MM.1S (cell line): Measurements from ENCODE around the gene RASGRF2.

Experiments used
- DNase-seq: peaks from one replicate; pipeline ENCODE4 v3.0.0-alpha.2; 2015
- H2AFZ ChIP-seq: fragments of 300-600 bp; sonication (generic); 2 replicates; pipeline ENCODE4 v1.6.0; 2016; ENCODE audit warnings: antibody characterized with exemption, low read length
- H3F3A ChIP-seq: fragments of 300-600 bp; sonication (generic); 2 replicates; pipeline ENCODE4 v1.6.1; 2016; ENCODE audit warnings: mild to moderate bottlenecking, antibody characterized with exemption, low read length, moderate library complexity, mixed read lengths; ENCODE audit not compliant: insufficient read depth
- H3K27ac ChIP-seq: fragments of 300-600 bp; sonication (generic); 2 replicates; pipeline ENCODE4 v1.5.1; 2016; ENCODE audit warnings: mild to moderate bottlenecking, low read length
- H3K27me3 ChIP-seq: fragments of 300-600 bp; sonication (generic); replicated peaks from 2 replicates; pipeline ENCODE4 v1.6.0; 2016; ENCODE audit warnings: low read length; ENCODE audit not compliant: insufficient read depth
- H3K36me3 ChIP-seq: fragments of 300-600 bp; sonication (generic); replicated peaks from 2 replicates; pipeline ENCODE4 v1.6.1; 2016; ENCODE audit warnings: mild to moderate bottlenecking, low read length, mixed read lengths; ENCODE audit not compliant: insufficient read depth
- H3K4me1 ChIP-seq: fragments of 300-600 bp; sonication (generic); 2 replicates; pipeline ENCODE4 v1.6.1; 2016; ENCODE audit warnings: low read length, mixed read lengths
- H3K4me2 ChIP-seq: fragments of 300-600 bp; sonication (generic); 2 replicates; pipeline ENCODE4 v1.6.0; 2016; ENCODE audit warnings: low read depth, low read length
- H3K4me3 ChIP-seq: fragments of 300-600 bp; sonication (generic); 2 replicates; pipeline ENCODE4 v1.5.1; 2016; ENCODE audit warnings: low read length, mixed read lengths
- H3K79me2 ChIP-seq: fragments of 300-600 bp; sonication (generic); 2 replicates; pipeline ENCODE4 v1.6.1; 2016; ENCODE audit warnings: mixed run types, low read length, mixed read lengths
- H3K9ac ChIP-seq: fragments of 300-600 bp; sonication (generic); 2 replicates; pipeline ENCODE4 v1.6.1; 2016; ENCODE audit warnings: low read length, mixed read lengths
- H3K9me2 ChIP-seq: fragments of 300-600 bp; sonication (generic); replicated peaks from 2 replicates; pipeline ENCODE4 v1.6.1; 2016; ENCODE audit warnings: mild to moderate bottlenecking, low read length, mixed read lengths; ENCODE audit not compliant: insufficient read depth
- H3K9me3 ChIP-seq: fragments of 300-600 bp; sonication (generic); replicated peaks from 2 replicates; pipeline ENCODE4 v1.6.1; 2016; ENCODE audit warnings: mild to moderate bottlenecking, low read length, mixed read lengths; ENCODE audit not compliant: insufficient read depth
- H4K20me1 ChIP-seq: fragments of 300-600 bp; sonication (generic); 2 replicates; pipeline ENCODE4 v1.6.1; 2016; ENCODE audit warnings: mild to moderate bottlenecking, low read length, moderate library complexity, mixed read lengths; ENCODE audit not compliant: insufficient read depth
- EZH2 ChIP-seq: fragments of 300-600 bp; sonication (generic); optimal IDR thresholded peaks from 2 replicates; pipeline ENCODE3; 2017; ENCODE audit warnings: low read depth, mild to moderate bottlenecking, antibody characterized with exemption, low read length, mixed read lengths
- EZH2phosphoT487 ChIP-seq: fragments of 300-600 bp; sonication (generic); IDR thresholded peaks from 2 replicates; pipeline ENCODE4 v1.6.1; 2018; ENCODE audit warnings: antibody characterized with exemption, low read length
- TF ChIP-seq, protein P1 (sequence below): fragments of 300-600 bp; sonication (generic); IDR thresholded peaks from 2 replicates; pipeline ENCODE4 v1.5.1; 2016; ENCODE audit warnings: antibody characterized with exemption, low read length, mixed read lengths

The RASGRF2 gene

DNA sequence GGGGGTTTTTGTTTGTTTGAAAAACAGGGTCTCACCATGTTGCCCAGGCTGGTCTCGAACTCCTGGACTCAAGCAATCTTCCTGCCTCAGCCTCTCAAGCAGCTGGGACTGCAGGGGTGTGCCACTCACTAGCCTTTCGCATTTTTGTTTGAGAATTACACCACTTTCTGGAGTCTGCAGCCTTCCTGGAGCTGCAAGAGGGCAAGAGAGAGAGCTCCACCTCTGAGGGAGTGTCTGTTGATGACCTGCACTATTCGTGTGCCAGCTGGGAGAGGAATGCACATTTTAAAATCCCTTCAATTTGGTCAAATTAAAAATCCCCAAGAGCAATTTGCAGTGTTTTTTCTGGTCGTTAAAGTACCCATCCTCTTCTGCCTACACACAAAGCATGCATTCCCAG lies 267.9 kb downstream of the RASGRF2 start:
- no peaks in the 10 kb centered on the region for H3K9me2 ChIP-seq
- no peak overlapping the region for H3K9ac ChIP-seq
- H3K36me3 ChIP-seq = no peaks in the 10 kb centered on the region
- H3K79me2 ChIP-seq = no peaks in the 10 kb centered on the region
- H3K4me3 ChIP-seq = no peak overlapping the region
- H3K27ac ChIP-seq = no peak overlapping the region
- no peaks in the 10 kb centered on the region for H3K9me3 ChIP-seq
- H3F3A ChIP-seq = no peaks in the 10 kb centered on the region
- H4K20me1 ChIP-seq = no peaks in the 10 kb centered on the region
- H3K4me1 ChIP-seq = no peaks in the 10 kb centered on the region
- no peak overlapping the region for H3K4me2 ChIP-seq
- no peaks in the 10 kb centered on the region for H3K27me3 ChIP-seq
- no peak overlapping the region for H2AFZ ChIP-seq
- TF ChIP-seq EZH2 (no peak), EZH2phosphoT487 (no peak)
- TF ChIP-seq, protein P1, sequence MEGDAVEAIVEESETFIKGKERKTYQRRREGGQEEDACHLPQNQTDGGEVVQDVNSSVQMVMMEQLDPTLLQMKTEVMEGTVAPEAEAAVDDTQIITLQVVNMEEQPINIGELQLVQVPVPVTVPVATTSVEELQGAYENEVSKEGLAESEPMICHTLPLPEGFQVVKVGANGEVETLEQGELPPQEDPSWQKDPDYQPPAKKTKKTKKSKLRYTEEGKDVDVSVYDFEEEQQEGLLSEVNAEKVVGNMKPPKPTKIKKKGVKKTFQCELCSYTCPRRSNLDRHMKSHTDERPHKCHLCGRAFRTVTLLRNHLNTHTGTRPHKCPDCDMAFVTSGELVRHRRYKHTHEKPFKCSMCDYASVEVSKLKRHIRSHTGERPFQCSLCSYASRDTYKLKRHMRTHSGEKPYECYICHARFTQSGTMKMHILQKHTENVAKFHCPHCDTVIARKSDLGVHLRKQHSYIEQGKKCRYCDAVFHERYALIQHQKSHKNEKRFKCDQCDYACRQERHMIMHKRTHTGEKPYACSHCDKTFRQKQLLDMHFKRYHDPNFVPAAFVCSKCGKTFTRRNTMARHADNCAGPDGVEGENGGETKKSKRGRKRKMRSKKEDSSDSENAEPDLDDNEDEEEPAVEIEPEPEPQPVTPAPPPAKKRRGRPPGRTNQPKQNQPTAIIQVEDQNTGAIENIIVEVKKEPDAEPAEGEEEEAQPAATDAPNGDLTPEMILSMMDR = no peak
- no peak for DNase-seq

- Histone ChIP-seq H3K4me2 (no peak overlapping the region), H4K20me1 (no peaks in the 10 kb centered on the region), H3K36me3 (no peaks in the 10 kb centered on the region), H3K27me3 (no peaks in the 10 kb centered on the region), H2AFZ (no peak overlapping the region), H3K9me2 (no peaks in the 10 kb centered on the region), H3K9me3 (no peaks in the 10 kb centered on the region), H3K9ac (no peak overlapping the region), H3K79me2 (no peaks in the 10 kb centered on the region), H3K4me1 (no peaks in the 10 kb centered on the region), H3K4me3 (no peak overlapping the region), H3F3A (no peaks in the 10 kb centered on the region), H3K27ac (no peak overlapping the region)
- no peak for TF ChIP-seq EZH2
- TF ChIP-seq EZH2phosphoT487 = no peak
- TF ChIP-seq, protein P1 = no peak
- DNase-seq = no peak
Measured at GRCh38 chr5:81230416-81230815, 270.3 kb downstream of the RASGRF2 start.

DNA sequence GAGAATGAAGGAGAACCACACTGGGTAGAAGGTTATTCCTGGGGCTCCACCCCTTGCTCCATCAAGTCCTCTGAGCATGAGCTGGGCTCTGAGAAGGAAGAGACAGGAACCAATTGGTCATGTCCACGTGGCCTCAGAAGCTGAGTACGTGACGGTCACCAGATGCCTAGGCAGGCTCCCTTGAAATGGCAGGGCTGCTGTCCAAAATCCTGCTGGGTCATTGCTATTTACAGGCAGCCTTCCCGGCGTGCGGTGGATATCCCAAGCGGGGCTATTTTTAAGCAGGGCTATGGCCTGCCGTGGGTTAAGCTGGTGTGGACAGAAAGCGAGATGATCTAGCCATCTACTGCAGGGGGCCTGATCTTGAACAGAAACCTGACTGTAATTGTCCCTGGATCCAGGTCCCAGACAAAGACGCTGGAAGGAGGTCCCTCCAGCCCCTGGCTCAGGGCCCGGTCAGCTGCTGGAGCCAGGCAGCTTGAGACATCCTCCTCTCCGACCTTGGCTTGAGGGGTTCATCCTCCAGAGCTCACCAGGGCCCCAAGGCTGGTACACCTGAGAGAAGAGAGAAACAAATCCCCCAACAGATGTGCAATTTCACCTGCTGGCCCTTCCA lies 272.4 kb downstream of the RASGRF2 start:
- H3K4me1 ChIP-seq = no peaks in the 10 kb centered on the region
- TF ChIP-seq EZH2 (no peak), EZH2phosphoT487 (no peak)
- TF ChIP-seq, protein P1 = no peak
- no peaks in the 10 kb centered on the region for H4K20me1 ChIP-seq
- DNase-seq = no peak
- no peak overlapping the region for H3K4me3 ChIP-seq
- no peaks in the 10 kb centered on the region for H3K9me2 ChIP-seq
- H3K4me2 ChIP-seq = no peak overlapping the region
- H3K9me3 ChIP-seq = no peaks in the 10 kb centered on the region
- no peak overlapping the region for H3K9ac ChIP-seq
- H3K79me2 ChIP-seq = no peaks in the 10 kb centered on the region
- H2AFZ ChIP-seq = no peak overlapping the region
- no peaks in the 10 kb centered on the region for H3F3A ChIP-seq
- no peaks in the 10 kb centered on the region for H3K27me3 ChIP-seq
- no peak overlapping the region for H3K27ac ChIP-seq
- H3K36me3 ChIP-seq = no peaks in the 10 kb centered on the region
